ENCODE results near the gene MARF1.
"Not testable (repeated sequence)": the region's sequence is repeated elsewhere in the genome, so short reads cannot be mapped to it uniquely, and the experiment has no call there.

The MARF1 gene

GRCh38 chr16:15566095-15566494 lies 76.9 kb downstream of the MARF1 start:
- DNase-seq, result no peak

- DNase-seq, result no peak
These were observed 78.2 kb downstream of the MARF1 start for GRCh38 chr16:15564604-15565339.

- DNase-seq, result no peak
These were observed 83.8 kb downstream of the MARF1 start for GRCh38 chr16:15559176-15559575.

GRCh38 chr16:15557258-15557657 lies 85.7 kb downstream of the MARF1 start:
- no peak for DNase-seq

- DNase-seq, result no peak
These were observed 86.8 kb downstream of the MARF1 start for GRCh38 chr16:15556130-15556529.

GRCh38 chr16:15553313-15554088 lies 89.5 kb downstream of the MARF1 start:
- no peak for DNase-seq

- DNase-seq, result no peak
These were observed 90.4 kb downstream of the MARF1 start for GRCh38 chr16:15552507-15552906.

- DNase-seq, result no peak
These were observed 94.5 kb downstream of the MARF1 start for GRCh38 chr16:15548482-15548891.

GRCh38 chr16:15547768-15548096 lies 95.2 kb downstream of the MARF1 start:
- no peak for DNase-seq

GRCh38 chr16:15547072-15547767 lies 95.7 kb downstream of the MARF1 start:
- DNase-seq, result not testable (repeated sequence)

- no peak for DNase-seq
These were observed 97.4 kb downstream of the MARF1 start for GRCh38 chr16:15545544-15545943.

GRCh38 chr16:15544405-15544804 lies 98.5 kb downstream of the MARF1 start:
- no peak for DNase-seq

All from NCI-H1930 (cell line).